HG02943 (cell line): ENCODE data around the gene ATRAID.

Experiments used
- ATAC-seq: cut with Tn5 transposase; IDR thresholded peaks from one replicate; pipeline ENCODE4 v1.9.1; 2021; ENCODE audit warnings: mild to moderate bottlenecking, low read depth, moderate library complexity; ENCODE audit not compliant: unreplicated experiment

ATRAID gene

DNA sequence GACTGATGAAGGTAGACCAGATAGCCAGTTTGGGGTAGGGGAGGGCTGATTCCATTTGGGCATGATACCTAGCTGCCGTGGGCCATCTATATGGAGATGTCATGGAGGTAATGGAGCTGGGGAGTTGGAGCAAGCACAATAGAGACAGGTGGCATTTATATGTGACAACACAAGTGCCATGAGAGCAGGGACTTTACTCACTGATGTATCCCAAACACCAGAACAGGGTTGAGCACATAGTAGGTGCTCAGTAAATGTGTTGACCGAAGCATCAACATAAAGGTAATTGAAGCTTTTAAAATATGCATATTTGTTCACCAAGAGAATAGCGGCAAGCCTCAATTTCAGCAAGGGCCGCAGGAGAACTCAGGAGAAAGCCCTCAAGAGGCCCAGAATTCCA is 36.1 kb downstream of the ATRAID start:
- ATAC-seq: no peak

DNA sequence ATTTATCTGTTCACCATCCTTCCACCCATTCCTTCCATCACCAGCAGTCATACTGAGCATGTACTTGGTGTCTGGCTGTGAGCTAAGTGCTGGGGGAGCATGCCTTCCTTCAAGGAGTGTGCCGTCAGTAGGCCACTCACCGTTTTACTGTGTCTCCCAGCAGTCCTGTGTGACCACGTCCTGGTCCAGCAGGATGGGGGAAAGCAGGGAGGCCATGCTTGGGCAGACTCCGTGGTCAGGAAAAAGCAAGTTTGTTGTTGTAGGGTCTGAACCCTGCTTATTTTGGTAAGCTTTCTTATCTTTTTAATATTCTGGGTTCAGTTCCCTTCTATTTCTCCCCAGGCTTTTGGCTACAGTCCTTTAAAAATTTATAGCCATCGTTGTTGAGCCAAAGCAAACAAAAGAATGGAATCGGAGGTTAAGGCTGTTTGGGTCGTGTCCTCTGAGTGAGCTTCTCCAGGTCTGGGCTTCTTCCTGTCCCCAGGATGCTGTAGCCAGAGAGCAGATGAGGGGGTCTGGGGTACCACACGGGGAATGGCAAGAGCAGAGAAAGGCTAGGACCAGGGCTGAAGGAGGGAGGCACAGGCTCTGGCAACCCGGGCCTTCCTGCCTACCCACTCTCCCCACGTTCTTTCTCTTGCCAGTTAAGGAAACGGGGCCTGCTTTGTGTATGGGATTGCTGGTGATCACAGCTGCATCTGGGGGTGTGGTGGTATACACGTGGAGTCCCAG is 37.5 kb downstream of the ATRAID start:
- no peak for ATAC-seq

DNA sequence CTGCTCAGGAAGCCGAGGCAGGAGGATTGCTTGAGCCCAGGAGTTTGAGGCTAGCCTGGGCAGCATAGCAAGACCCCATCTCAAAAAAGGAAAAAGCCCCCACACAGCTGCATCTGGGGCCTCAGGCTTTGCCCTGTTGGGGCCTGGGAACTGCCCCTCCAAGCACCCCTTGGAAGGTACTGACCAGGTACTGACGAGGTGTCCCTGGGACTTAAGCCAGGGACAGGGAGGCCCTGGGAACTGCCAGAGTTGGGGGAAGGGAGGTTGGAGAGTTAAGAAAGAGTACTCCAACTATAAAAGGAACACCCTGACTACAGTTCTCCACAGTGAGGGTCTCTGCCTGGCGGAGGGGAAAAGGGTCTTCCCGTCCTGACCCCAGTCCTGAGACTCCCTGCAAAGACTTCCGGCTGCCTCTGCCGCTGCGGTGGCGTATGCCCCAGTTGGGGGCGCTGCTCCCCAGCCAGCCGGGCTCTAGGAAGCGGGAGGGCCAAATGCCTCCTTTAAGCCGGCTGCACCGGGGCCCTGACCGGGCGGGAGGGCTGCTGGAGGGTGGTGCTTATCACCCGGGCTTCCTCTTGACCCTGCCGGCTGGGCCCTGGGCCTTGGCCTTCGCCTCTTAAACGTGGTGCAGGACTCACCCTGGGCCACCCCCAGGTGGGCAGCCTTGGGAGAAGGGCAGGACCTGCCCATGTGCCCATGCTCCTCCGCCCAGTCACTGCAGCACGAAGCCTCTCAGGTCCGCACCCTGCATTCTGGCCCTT is 38.2 kb downstream of the ATRAID start:
- no peak for ATAC-seq

DNA sequence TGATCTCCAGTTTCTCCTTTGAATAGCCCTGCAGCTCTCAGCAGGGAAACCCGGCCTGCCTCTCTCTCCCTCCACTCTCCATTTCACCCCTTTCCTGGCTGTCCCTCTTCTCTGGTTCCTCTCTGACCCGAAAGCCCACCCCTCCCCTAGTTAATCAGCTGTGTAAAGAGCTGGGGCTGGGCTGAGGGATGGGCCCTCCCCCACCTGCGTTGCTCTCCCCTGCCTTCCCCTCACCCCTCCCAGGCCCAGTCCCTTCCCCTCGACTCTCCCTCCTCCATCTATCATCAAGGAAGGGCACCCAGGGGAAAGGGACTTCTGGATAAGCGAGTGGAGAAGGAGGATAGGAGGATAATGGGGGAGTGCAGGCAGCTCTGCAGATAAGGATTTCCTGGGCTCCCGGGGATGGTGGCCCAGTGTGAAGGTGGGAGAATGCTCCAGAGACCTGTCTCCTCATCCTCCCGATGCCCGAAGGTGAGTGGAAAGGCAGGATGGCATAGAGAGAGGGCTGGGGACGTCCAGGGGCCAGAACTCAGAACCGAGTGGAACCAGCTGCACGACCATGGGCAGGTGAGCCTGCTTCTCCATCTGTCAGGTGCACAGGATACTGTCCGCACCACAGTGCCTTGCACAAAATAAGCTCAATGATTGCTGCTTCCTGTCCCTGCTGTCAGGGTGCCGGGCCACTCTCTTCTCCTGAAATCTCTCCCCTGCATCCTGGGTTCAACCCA is 39.0 kb downstream of the ATRAID start:
- no peak for ATAC-seq

DNA sequence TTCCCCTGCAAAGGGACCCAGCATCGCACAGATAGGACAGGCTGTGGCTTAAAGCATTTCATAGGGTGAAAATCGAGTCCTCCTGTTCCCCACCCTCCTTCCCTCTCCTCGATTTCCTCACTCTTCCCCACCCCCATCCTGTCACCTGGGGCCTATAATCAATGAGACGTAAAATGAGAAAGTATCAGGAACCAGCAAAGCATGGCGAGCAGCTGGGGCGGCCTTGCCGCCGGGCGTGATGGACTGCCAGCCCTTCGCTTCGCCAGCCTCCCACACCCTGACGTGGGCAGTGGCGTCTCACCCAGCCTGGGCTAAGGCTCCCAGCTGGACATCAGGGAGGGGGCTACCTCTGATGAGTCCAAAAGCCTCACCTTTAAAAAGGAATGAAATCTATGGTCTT is 39.9 kb downstream of the ATRAID start:
- ATAC-seq: no peak

DNA sequence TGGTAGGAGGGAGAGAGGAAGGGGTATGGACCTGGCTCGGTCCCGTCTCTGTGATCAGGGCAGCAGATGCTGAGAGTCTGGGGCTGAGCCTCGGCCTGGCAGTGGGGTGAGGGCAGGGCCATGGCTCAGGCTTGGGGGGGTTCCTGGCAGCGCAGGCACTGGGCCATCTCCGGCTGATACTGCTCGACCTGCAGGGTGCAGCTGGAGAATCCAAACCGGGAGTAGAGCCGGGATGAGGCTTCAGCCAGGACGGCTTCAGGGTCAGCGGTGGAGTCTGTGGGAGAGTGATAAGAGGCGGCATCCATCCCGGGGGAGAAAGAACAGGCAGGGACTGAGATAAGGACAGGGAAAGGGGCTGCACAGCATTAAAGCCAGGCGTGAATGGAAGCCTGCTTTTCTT is 43.3 kb downstream of the ATRAID start:
- no peak for ATAC-seq

DNA sequence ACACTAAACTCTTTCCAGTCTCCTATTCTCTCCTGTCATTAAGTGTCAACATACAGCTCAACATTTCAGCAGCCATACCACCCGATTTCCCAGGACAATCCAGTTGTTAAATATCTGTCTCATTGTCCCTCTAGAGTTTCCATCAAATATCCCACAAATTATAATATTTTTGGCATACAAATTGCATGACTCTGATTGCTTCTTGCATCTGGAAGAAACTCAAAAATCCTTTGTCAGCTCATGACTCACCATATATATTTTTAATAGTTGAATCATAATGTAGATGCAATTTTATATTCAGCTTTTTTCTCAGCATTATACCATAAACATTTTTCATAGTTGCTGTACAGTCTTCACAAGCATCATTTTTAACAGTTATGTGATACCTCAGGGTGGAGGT is 43.8 kb downstream of the ATRAID start:
- ATAC-seq: no peak

DNA sequence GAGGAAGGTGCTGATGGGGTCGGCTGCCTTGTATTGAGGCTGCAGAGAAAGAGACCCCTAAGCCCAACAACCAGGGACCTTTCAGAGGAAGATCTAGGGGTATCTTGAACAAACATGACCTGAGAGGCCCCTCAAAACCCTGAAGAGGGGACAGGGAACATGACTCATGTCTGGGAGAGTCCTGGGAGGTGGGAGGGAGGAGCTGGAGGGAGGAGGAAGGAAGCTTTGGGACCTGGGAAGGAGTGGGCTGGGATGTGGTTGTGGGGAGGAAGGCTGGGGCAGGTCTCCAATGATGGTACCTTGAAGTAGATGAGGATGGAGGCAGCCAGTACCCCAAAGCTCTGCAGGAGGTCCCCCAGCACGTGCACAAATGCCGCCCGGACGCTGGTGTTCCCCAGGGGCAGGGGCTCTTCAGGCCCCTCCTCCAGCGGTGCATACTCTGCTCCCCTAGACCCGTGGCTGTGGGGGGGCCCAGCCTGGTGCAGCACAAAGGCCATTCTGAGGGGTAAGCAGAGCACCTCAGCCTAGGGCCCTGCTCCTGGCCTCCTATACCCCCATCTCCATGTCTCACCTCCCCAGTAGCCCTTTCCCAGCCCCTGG is 45.1 kb downstream of the ATRAID start:
- ATAC-seq: no peak

DNA sequence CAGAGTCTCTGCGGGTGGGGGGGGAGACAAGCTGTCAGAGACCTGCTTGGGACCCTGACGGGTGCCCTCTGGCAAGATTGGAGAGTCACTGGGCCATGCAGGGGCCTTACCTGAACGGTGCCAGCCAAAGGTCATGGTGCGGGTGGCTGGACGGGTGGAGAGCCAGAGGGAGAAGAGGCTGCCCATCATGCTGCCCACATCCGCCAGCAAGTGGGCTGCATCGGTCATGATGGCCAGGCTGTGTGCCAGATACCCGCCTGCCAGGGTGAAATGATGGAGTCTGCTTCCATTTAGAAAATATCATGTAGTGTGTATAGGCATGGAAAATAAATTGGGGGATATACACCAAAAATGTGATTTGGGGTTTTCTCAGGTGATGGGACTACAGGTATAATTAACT is 46.2 kb downstream of the ATRAID start:
- no peak for ATAC-seq

DNA sequence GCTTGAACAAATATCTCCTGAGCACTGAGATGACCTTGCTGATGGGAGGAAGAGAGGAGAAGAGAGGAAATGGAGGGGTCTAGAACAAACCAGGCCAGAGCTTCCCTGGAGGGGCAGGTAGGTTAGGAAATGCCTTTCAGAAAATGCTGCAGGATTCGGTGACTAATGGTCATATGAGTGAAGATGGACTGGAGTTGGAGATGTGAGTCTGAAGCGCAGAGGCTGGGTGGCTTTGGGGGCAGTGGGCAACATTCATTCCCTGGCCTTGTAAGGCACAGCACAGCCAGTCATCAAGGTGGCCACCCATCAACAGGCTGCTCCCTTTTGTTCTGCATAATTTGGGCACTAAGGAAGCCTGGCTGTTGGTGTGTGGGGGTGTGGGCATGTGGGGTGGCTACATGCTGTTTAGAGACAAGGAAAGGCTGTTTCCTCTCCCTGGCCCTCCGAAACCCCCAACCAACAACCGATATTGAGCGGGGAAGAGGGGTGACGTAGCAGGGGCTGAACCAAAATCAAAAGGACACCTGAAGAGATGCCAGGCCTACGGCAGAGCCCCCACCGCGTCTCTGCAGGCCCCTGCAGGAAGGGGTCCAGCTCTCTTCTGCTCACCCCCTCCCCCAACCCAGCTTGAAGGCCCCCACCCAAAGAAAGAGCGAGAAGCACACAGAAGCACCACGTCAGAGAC is 49.5 kb downstream of the ATRAID start:
- no peak for ATAC-seq

DNA sequence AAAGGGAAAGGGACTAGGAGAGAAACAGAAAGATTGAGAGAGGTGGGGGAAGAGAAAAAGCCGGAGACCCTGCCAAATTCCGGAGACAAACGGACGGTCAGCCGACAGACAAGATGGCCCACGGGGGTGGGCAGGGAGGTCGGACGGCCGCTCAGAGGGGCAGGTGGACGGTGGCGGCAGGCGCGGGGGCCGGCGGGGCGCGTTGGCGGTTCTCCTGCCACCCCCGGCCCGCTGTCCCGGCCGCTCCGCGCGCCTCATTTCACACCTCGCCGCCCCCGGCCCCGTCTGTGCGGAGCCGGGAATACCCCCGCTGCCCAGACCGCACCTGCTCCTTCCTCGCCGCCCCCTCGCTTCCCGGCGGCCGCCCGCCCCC is 50.1 kb downstream of the ATRAID start:
- ATAC-seq: no peak

DNA sequence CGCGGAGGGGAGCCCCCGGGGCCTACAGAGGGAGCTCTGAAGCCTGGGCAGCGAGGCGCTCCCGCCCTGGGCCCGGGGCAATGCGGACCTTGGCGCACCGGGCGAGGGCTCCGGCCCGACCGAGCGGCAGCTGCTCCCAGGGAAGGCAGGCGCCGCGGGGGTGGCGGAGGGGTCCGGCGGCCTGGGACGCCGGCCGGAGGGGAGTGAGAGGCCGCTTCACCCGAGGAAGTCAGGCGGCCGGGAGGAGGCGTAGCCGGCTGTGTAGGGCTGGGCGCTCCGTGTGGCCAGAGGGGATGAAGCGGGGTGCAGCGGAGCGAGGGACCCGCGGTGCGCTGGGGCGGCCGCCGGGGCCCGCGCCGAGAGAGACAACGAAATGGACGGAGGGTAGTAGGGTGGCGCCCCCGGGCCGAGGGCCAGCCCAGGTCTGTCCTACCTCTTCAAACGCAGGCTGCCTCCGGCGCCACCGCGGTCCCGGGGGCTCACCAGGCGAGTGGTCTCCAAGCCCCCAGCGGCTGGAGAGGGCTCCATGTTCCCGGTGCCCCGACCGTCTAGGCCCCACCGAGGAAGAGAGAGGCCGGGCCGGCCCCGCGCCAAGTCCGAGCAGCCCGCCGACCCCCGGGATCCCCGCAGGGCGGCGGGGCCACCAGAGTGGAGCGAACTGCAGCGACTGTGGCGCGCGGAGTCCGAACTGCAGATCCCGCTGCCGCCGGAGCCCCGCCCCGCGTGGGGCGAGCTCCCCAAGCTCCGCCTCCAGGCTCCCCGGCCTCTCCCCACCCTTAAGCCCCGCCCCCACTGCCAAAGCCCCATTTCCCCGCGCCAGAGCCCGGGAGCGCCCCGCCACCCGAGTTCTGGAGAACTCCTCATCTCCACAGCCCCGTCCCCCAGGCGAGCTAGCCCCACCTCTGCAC is 50.8 kb downstream of the ATRAID start, which contains the start of gene SLC30A3:
TSS of gene SLC30A3 (minus strand) at position 669 of the 908 bp plus-strand sequence. CDS start at position 528, 141 bp downstream.
- no peak for ATAC-seq

DNA sequence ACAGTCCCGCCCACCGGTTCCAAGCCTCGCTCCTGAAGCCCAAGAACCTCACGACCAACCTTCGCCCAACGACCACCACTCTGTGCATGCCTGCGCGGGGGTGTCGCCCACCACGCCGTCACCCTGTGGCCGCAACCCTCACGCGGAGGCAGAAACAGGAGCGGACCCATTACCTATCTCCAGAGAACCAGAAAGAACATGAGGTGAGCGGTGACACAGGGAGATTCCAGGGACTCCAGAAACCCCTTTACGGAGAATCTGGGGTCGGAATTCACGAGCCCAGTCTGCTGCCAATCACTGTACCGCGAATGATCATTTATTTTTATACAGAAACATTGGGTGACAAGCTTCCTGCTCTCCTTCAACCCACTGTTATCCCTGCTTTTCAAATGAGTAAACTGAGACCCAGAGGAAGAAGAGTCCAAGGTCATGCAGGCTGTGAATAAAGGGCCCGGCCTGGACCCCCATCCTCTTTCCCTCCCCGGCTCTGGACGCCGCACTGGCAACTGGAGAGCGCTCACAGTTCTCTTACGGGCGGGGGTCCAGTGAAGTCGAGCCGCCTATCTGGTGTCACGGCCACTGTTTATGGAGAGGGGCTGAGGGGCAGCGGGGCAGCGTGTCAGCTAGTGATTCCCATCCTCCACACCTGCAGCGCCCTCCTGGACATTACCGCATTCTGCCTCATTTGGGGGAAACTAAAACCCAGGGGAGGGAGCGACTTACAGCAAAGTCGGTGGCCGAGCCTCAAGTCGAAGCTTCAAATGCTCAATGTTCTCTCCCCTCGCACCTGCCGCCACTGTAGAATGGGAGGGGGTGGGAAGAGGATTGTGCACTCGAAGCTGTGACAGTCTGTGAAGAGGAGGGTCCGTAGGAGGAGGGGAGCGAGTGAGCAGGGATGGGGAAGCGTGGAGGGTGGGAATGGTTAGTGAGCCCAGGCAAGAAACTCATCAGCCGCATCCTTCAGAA is 51.7 kb downstream of the ATRAID start:
- no peak for ATAC-seq

DNA sequence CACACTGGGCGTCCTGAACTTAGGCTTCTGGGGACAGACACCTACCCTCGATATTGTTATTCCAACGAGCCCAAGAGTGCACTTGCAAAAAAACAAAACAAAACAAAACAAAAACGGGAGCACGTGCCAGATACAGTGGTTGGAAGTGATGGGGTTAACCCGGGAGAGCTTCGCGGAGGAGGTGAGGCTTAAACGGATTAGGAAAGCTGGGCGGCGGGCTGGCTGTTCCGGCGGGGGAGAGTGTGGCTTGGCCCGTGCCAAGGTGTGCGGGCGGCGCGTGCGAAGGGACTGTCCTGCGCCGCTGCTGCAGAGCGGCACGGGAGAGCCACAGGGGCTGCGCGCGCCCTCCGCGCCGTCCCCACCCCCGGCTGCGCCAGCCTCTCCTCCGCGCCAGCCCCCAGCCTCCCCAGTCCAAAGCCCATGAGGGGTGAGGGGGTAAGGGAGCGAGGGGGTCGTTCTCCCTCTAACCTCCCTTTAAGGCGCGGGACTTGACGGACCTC is 52.5 kb downstream of the ATRAID start:
- ATAC-seq: no peak

DNA sequence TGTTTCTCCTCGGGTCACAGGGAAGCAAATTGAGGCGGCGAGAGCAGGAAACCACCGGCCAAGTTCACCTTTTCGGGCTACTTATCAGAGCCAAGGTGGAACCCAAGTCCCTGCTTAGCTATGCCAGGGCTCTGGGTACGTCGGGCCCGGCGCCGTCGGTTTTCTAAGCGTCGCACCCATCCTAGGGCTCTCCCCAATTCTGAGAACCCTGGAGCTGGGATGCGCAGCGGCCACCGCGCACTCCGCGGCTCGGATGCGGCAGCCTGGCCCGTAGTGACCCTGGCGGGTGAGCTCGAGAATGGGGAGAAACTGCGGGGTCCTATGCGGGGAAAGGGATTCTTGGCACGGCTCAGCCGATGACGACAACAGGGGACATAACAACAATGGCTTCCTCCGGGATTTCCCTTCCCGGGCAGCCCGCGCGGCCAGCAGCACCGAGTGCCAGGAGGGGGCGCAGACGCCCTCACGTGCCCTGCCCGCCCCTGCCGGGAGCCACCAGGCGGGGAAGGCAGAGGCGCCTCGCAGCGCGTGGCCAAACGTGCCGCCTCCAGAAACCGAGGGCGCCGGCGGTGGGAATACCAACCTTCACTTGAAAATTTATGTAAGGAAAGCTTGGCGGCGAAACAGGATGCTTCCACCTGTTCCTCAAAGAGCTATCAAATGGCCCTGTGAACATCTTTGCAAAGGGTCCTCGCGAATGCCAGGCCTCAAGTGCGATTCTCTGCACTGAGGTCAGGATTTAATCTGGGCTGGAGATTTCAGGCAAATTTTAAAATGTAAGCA is 53.1 kb downstream of the ATRAID start:
- ATAC-seq: no peak

DNA sequence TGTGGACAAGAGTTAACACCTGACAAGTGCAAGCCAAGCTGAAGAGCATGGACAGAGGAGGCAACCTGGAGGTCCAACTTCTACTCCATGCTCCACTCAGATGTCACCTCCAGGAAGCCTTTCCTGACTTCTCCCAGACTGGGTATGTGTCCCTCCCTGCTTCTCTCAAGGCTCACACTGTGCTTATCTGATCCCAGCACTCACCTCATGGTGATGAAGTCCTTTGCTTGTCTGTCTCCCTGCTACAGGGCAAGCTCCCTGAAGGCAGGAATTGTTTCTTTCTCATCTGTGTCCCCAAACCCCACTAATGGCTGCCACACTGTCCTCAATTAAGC is 53.7 kb downstream of the ATRAID start:
- no peak for ATAC-seq
